ENCODE results near the gene PPP1R9B.

DNA sequence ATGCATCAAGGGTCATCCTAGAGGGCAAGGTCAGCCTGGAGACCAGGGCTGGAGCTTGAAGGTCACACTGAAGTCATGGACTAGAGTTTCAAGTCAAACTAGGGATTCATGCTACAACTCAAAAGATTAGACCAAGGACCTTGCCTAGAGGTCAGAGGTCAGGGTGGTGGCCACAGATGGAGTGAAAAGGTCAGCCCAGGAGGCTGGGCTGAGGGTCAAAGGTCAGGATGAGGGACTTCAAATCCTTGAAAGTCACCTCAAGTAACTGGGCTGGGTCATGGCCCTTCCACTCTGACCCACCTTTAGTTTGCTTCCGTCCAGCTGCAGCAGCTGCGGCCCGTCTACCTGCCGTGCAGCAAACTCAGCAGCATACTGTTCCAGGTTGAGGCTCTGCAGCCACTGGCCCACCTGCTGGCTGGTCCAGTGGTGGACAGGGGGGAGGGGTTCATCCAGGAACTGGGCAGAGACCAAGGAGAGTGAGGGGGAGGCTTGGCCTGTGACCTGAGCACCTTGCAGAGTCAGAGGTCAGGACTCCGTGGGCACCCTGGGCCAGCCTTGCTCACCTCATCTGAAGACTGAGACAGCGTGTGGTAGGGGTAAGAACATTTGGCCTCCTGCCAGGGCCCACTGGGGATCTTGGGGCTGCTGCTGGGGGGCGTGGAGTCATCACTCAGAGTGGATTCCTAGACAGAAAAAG, 36.7 kb downstream of the PPP1R9B start:
- TF ChIP-seq OSR1 (CRISPR knock-in tag; IDR thresholded peaks at IDR 0.05) (no peak), ZFP30 (CRISPR knock-in tag; IDR thresholded peaks at IDR 0.05) (no peak), TOX (CRISPR knock-in tag; IDR thresholded peaks at IDR 0.05; ENCODE audit: borderline replicate concordance) (no peak), ARNTL (CRISPR knock-in tag; IDR thresholded peaks at IDR 0.05; ENCODE audit: borderline replicate concordance, low read depth) (no peak), ZNF70 (CRISPR knock-in tag; IDR thresholded peaks at IDR 0.05) (no peak)

Measured in SK-N-SH treated with all-trans-retinoic acid at 6 μM for 48 hours (cell line).